GM12892 (cell line): Measurements from ENCODE around the gene IL17B.
"Not testable (repeated sequence)": the region's sequence is repeated elsewhere in the genome, so short reads cannot be mapped to it uniquely, and the experiment has no call there.

Experiments
- POLR2AphosphoS5 ChIP-seq: IDR thresholded peaks from 2 replicates; pipeline ENCODE4 v1.6.1; 2011; ENCODE audit warnings: low read depth, low read length, control low read depth
- TAF1 ChIP-seq: IDR thresholded peaks from 2 replicates; pipeline ENCODE4 v1.6.1; 2011; ENCODE audit warnings: low read depth, mild to moderate bottlenecking, control low read depth, low read length, borderline replicate concordance

- not testable (repeated sequence) for TF ChIP-seq TAF1, POLR2AphosphoS5
Measured at GRCh38 chr5:149398747-149399266, 19.7 kb upstream of the IL17B start.
